ENCODE measurements around the gene C1QB.

The C1QB gene

DNA sequence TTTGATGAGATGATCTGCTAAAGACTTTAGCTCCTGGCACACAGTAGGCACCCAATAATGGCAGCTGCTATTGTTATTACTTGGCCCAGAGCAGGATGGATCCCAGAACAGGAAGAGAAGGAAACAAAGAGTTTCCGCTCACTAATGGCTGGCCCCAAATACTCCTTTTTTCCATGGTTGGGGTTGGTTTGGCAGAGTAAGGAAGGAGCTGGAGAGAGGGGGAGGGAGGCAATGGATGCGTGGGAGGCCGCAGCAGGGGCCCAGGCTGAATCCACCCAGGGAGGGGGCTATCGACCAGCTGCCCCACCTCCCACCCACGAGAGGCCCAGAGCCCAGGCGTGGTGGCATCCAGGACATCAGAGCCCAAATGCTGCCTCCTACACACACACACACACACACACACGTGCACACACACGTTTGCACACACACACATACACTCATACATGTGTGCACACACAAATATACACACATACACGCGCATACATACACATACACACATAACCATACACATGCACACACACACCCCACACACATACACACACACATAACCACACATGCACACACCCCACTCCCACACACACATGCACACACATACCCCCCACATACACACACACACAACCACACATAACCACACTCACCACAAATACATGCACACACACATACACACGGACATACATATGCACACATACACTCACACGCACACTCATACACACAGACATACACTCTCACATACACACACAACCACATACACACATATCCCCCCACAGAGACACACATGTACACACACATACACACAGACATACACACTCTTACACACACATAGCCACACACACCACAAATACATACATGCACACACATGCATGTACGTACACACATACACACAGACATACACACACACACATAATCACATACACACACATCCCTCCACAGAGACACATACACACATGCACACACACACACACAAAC is 25.2 kb downstream of the C1QB start:
- H3K4me1 ChIP-seq (ENCODE audit: control insufficient read depth, insufficient read depth, low read length): peaks cover 21% of the 10 kb centered on the region
- H3K36me3 ChIP-seq (ENCODE audit: control insufficient read depth, insufficient read depth, low read length): no peaks in the 10 kb centered on the region
- no peaks in the 10 kb centered on the region for H3K9me3 ChIP-seq (ENCODE audit: control insufficient read depth, low read length)
- no peak overlapping the region for H3K4me3 ChIP-seq (ENCODE audit: insufficient read depth, low read depth, low read length)
- no peaks in the 10 kb centered on the region for H3K27me3 ChIP-seq (ENCODE audit: control insufficient read depth, insufficient read depth, low read length, poor library complexity, severe bottlenecking)
- H3K27ac ChIP-seq (ENCODE audit: insufficient read depth, low read depth, low read length, poor library complexity, severe bottlenecking): no peak overlapping the region
- WGBS, 2 experiments: 87% methylated on average over 13 of the region's 13 CpGs

DNA sequence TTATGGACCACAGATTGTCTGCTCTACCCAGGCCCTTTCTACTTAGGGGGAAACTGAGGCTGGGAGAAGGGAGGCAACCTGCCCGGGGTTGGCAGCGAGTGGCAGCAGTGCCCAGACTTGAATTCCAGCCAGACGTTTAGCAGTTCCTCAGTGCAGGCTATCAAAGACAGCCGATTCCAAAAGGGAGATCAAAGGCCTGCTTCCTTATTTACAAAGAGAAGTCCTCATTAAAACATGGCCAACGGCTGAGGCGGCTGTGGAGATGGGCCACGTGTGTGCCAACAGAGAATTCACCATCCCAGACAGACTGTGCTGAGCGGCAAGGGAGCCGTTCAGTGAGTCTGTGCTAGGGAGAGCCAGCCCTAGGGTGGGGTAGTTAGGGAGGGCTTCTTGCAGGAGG is 27.7 kb downstream of the C1QB start:
- peaks cover 28% of the 10 kb centered on the region for H3K4me1 ChIP-seq (ENCODE audit: control insufficient read depth, insufficient read depth, low read length)
- H3K27ac ChIP-seq (ENCODE audit: insufficient read depth, low read depth, low read length, poor library complexity, severe bottlenecking): no peak overlapping the region
- no peak overlapping the region for H3K4me3 ChIP-seq (ENCODE audit: insufficient read depth, low read depth, low read length)
- H3K27me3 ChIP-seq (ENCODE audit: control insufficient read depth, insufficient read depth, low read length, poor library complexity, severe bottlenecking): no peaks in the 10 kb centered on the region
- 87 to 90% methylated on average over 9 of the region's 9 CpGs for WGBS, 2 experiments
- no peaks in the 10 kb centered on the region for H3K9me3 ChIP-seq (ENCODE audit: control insufficient read depth, low read length)
- H3K36me3 ChIP-seq (ENCODE audit: control insufficient read depth, insufficient read depth, low read length): no peaks in the 10 kb centered on the region

DNA sequence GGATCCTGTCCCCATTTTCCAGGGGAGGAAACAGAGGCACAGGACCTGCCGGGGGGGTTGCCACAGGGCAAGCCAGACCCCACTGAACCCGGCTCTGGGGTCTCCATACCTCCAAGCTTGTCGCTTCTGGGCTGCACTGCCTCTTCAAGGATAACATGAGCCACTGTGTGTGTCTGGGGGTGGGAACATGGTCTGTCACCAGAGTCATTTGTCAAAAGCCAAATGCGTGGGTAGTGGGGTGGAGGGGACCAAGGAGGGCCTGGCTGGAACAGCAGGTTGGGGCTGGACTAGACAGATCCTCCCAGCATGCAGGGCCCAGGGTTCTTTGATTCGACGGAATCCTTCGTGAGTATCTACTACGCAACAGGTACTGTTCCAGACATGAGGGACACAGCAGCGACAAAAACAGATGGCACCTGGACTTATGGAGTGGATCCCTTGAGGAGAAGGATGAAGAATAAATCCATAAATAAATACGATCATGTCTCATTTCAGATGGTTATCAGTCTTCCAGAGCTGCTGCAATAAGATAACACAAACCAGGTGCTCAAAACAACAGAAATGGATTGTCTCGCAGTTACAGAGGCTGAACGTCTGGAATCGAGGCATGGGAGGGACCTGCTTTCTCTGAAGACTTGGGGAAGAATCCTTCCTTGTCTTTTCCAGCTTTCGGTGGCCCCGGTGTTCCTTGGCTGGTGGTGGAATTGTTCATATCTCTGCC is 28.7 kb downstream of the C1QB start:
- WGBS, 2 experiments: 93 to 94% methylated on average over 15 of the region's 15 CpGs

GRCh38 chr1:22683547-22683946 is 30.5 kb downstream of the C1QB start:
- no peak overlapping the region for H3K27ac ChIP-seq (ENCODE audit: insufficient read depth, low read depth, low read length, poor library complexity, severe bottlenecking)
- H3K36me3 ChIP-seq (ENCODE audit: control insufficient read depth, insufficient read depth, low read length): no peaks in the 10 kb centered on the region
- H3K4me3 ChIP-seq (ENCODE audit: insufficient read depth, low read depth, low read length): no peak overlapping the region
- peaks cover 20% of the 10 kb centered on the region for H3K4me1 ChIP-seq (ENCODE audit: control insufficient read depth, insufficient read depth, low read length)
- H3K9me3 ChIP-seq (ENCODE audit: control insufficient read depth, low read length): no peaks in the 10 kb centered on the region
- H3K27me3 ChIP-seq (ENCODE audit: control insufficient read depth, insufficient read depth, low read length, poor library complexity, severe bottlenecking): no peaks in the 10 kb centered on the region
- 100% methylated on average over 1 of the region's 1 CpG for WGBS, 2 experiments

More for the DNA sequence above, 28.7 kb downstream of the C1QB start:
- H3K9me3 ChIP-seq (ENCODE audit: control insufficient read depth, low read length): no peaks in the 10 kb centered on the region
- H3K27me3 ChIP-seq (ENCODE audit: control insufficient read depth, insufficient read depth, low read length, poor library complexity, severe bottlenecking): no peaks in the 10 kb centered on the region
- H3K36me3 ChIP-seq (ENCODE audit: control insufficient read depth, insufficient read depth, low read length): no peaks in the 10 kb centered on the region
- no peak overlapping the region for H3K27ac ChIP-seq (ENCODE audit: insufficient read depth, low read depth, low read length, poor library complexity, severe bottlenecking)
- H3K4me1 ChIP-seq (ENCODE audit: control insufficient read depth, insufficient read depth, low read length): peaks cover 32% of the 10 kb centered on the region
- H3K4me3 ChIP-seq (ENCODE audit: insufficient read depth, low read depth, low read length): no peak overlapping the region

GRCh38 chr1:22685591-22686059 is 32.6 kb downstream of the C1QB start:
- no peaks in the 10 kb centered on the region for H3K27me3 ChIP-seq (ENCODE audit: control insufficient read depth, insufficient read depth, low read length, poor library complexity, severe bottlenecking)
- H3K27ac ChIP-seq (ENCODE audit: insufficient read depth, low read depth, low read length, poor library complexity, severe bottlenecking): no peak overlapping the region
- 63 to 70% methylated on average over 10 of the region's 10 CpGs for WGBS, 2 experiments
- no peaks in the 10 kb centered on the region for H3K36me3 ChIP-seq (ENCODE audit: control insufficient read depth, insufficient read depth, low read length)
- no peaks in the 10 kb centered on the region for H3K9me3 ChIP-seq (ENCODE audit: control insufficient read depth, low read length)
- H3K4me1 ChIP-seq (ENCODE audit: control insufficient read depth, insufficient read depth, low read length): peaks cover 16% of the 10 kb centered on the region
- H3K4me3 ChIP-seq (ENCODE audit: insufficient read depth, low read depth, low read length): no peak overlapping the region

DNA sequence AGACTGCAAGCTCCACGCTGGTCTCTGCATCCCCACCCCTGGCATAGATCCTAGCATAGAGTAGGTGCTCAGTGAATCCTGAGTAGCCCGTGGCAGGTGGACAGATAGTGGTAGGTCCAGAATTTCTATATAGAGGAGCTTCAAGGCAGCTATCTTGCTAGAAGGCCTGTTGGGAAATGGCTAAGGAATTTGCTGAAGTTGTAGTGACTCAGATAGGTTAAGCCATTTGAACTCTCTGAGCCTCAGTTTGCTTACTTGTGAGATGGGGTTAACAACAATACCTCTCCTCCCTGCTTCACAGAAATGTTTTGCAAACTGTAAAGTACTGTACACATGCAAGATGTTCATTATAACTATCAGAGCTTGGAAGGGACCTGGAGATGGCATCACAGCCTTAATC is 34.2 kb downstream of the C1QB start:
- H3K9me3 ChIP-seq (ENCODE audit: control insufficient read depth, low read length): no peaks in the 10 kb centered on the region
- H3K36me3 ChIP-seq (ENCODE audit: control insufficient read depth, insufficient read depth, low read length): no peaks in the 10 kb centered on the region
- H3K4me3 ChIP-seq (ENCODE audit: insufficient read depth, low read depth, low read length): no peak overlapping the region
- H3K27ac ChIP-seq (ENCODE audit: insufficient read depth, low read depth, low read length, poor library complexity, severe bottlenecking): no peak overlapping the region
- whole genome bisulfite sequencing, 2 experiments: 94 to 96% methylated on average over 2 of the region's 2 CpGs
- no peaks in the 10 kb centered on the region for H3K27me3 ChIP-seq (ENCODE audit: control insufficient read depth, insufficient read depth, low read length, poor library complexity, severe bottlenecking)
- H3K4me1 ChIP-seq (ENCODE audit: control insufficient read depth, insufficient read depth, low read length): peaks cover 16% of the 10 kb centered on the region

DNA sequence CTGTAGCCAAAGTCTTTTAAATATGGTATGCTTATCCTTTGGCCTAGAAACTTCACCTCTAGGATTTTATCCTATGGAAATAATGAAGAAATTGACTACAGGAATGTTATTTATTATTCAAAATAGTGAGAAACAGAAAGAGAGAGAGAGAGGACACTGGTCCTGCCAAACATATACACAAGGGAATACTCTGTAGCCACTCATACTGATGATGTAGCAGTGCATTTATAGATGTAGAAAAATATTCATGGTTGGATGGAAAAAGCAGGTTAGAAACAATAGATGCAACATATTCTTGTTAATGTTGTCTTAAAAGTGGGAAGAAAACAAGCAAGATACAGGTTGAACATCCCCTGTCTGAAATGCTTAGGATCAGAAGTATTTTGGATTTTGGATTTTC is 35.4 kb downstream of the C1QB start:
- Histone ChIP-seq H3K27me3 (ENCODE audit: control insufficient read depth, insufficient read depth, low read length, poor library complexity, severe bottlenecking) (no peaks in the 10 kb centered on the region), H3K4me1 (ENCODE audit: control insufficient read depth, insufficient read depth, low read length) (peaks cover 16% of the 10 kb centered on the region), H3K4me3 (ENCODE audit: insufficient read depth, low read depth, low read length) (no peak overlapping the region), H3K27ac (ENCODE audit: insufficient read depth, low read depth, low read length, poor library complexity, severe bottlenecking) (no peak overlapping the region), H3K36me3 (ENCODE audit: control insufficient read depth, insufficient read depth, low read length) (no peaks in the 10 kb centered on the region), H3K9me3 (ENCODE audit: control insufficient read depth, low read length) (no peaks in the 10 kb centered on the region)

- no peak overlapping the region for H3K4me3 ChIP-seq (ENCODE audit: insufficient read depth, low read depth, low read length)
- no peaks in the 10 kb centered on the region for H3K27me3 ChIP-seq (ENCODE audit: control insufficient read depth, insufficient read depth, low read length, poor library complexity, severe bottlenecking)
- no peaks in the 10 kb centered on the region for H3K9me3 ChIP-seq (ENCODE audit: control insufficient read depth, low read length)
- peaks cover 16% of the 10 kb centered on the region for H3K4me1 ChIP-seq (ENCODE audit: control insufficient read depth, insufficient read depth, low read length)
- H3K36me3 ChIP-seq (ENCODE audit: control insufficient read depth, insufficient read depth, low read length): no peaks in the 10 kb centered on the region
- no peak overlapping the region for H3K27ac ChIP-seq (ENCODE audit: insufficient read depth, low read depth, low read length, poor library complexity, severe bottlenecking)
- WGBS, 2 experiments: 59 to 69% methylated on average over 11 of the region's 11 CpGs
Observed at GRCh38 chr1:22689505-22689904, 36.5 kb downstream of the C1QB start.

- no peaks in the 10 kb centered on the region for H3K36me3 ChIP-seq (ENCODE audit: control insufficient read depth, insufficient read depth, low read length)
- 58 to 73% methylated on average over 5 to 13 of the region's 13 CpGs for WGBS, 2 experiments
- H3K4me1 ChIP-seq (ENCODE audit: control insufficient read depth, insufficient read depth, low read length): no peaks in the 10 kb centered on the region
- no peaks in the 10 kb centered on the region for H3K9me3 ChIP-seq (ENCODE audit: control insufficient read depth, low read length)
- H3K27ac ChIP-seq (ENCODE audit: insufficient read depth, low read depth, low read length, poor library complexity, severe bottlenecking): no peak overlapping the region
- H3K27me3 ChIP-seq (ENCODE audit: control insufficient read depth, insufficient read depth, low read length, poor library complexity, severe bottlenecking): no peaks in the 10 kb centered on the region
- no peak overlapping the region for H3K4me3 ChIP-seq (ENCODE audit: insufficient read depth, low read depth, low read length)
Observed at GRCh38 chr1:22691031-22691753, 38.2 kb downstream of the C1QB start.

- WGBS, 2 experiments: 92 to 94% methylated on average over 5 of the region's 5 CpGs
- H3K9me3 ChIP-seq (ENCODE audit: control insufficient read depth, low read length): no peaks in the 10 kb centered on the region
- H3K36me3 ChIP-seq (ENCODE audit: control insufficient read depth, insufficient read depth, low read length): no peaks in the 10 kb centered on the region
- no peaks in the 10 kb centered on the region for H3K4me1 ChIP-seq (ENCODE audit: control insufficient read depth, insufficient read depth, low read length)
- H3K27me3 ChIP-seq (ENCODE audit: control insufficient read depth, insufficient read depth, low read length, poor library complexity, severe bottlenecking): no peaks in the 10 kb centered on the region
- H3K4me3 ChIP-seq (ENCODE audit: insufficient read depth, low read depth, low read length): no peak overlapping the region
- no peak overlapping the region for H3K27ac ChIP-seq (ENCODE audit: insufficient read depth, low read depth, low read length, poor library complexity, severe bottlenecking)
Observed at GRCh38 chr1:22694172-22694571, 41.1 kb downstream of the C1QB start.

All from ectodermal cell (in vitro differentiated cells).